ENCODE measurements around the gene KCNH1.

Gene KCNH1

DNA sequence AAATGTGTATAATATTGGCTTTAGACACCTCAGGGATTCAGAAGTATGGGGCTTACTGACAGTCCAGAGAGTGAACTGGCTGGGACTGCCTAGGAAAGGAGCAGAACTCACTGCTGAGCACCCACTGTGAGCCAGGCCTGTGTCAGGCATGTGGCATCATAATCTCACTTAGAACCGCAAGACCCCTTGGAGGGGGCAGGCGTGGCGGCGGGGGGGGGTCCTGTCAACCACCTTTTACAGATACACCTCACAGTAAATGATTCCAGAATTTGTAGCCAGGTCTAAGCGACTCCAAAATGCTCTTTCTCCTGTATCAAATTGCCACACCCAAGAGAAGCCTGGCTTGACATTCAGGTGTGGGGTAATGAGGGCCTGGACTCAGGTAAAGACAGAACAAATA, 235.5 kb downstream of the KCNH1 start:
- Histone ChIP-seq H3K36me3 (ENCODE audit: control insufficient read depth, insufficient read depth, low read length) (no peaks in the 10 kb centered on the region), H3K4me3 (replicated peaks; ENCODE audit: low read depth, low read length) (no peak overlapping the region), H3K27me3 (replicated peaks; ENCODE audit: control insufficient read depth, insufficient read depth, low read length) (no peaks in the 10 kb centered on the region; the same call in none of the 2 replicates)
- no peak for DNase-seq (ENCODE audit: extremely low read depth, insufficient read length)
- TF ChIP-seq, protein P1, sequence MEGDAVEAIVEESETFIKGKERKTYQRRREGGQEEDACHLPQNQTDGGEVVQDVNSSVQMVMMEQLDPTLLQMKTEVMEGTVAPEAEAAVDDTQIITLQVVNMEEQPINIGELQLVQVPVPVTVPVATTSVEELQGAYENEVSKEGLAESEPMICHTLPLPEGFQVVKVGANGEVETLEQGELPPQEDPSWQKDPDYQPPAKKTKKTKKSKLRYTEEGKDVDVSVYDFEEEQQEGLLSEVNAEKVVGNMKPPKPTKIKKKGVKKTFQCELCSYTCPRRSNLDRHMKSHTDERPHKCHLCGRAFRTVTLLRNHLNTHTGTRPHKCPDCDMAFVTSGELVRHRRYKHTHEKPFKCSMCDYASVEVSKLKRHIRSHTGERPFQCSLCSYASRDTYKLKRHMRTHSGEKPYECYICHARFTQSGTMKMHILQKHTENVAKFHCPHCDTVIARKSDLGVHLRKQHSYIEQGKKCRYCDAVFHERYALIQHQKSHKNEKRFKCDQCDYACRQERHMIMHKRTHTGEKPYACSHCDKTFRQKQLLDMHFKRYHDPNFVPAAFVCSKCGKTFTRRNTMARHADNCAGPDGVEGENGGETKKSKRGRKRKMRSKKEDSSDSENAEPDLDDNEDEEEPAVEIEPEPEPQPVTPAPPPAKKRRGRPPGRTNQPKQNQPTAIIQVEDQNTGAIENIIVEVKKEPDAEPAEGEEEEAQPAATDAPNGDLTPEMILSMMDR (IDR thresholded peaks at IDR 0.05; ENCODE audit: insufficient read depth, low read length, poor library complexity, severe bottlenecking): no peak

DNA sequence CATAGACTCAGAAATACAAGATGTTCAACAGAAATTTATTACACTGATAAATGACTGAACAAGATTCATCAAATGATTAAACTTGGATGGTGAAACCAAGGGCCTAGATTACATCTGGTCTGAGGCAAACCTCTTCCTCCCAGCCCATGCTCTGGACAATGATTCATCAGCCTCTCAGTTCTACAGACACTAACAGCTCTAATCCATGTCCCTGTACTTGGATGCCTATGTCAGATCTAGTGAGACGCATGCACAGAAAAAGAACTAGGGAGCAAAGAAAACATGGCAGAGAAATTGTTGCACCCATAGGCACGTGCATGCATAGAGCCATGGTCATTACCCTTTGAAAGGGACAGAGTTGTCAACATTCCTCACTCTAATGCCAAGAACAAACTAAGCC, 250.1 kb downstream of the KCNH1 start:
- H3K36me3 ChIP-seq (ENCODE audit: control insufficient read depth, insufficient read depth, low read length): no peaks in the 10 kb centered on the region
- TF ChIP-seq, protein P1 (IDR thresholded peaks at IDR 0.05; ENCODE audit: insufficient read depth, low read length, poor library complexity, severe bottlenecking): no peak
- no peak for DNase-seq (ENCODE audit: extremely low read depth, insufficient read length)
- no peak overlapping the region for H3K4me3 ChIP-seq (replicated peaks; ENCODE audit: low read depth, low read length)
- no peaks in the 10 kb centered on the region for H3K27me3 ChIP-seq (replicated peaks; ENCODE audit: control insufficient read depth, insufficient read depth, low read length)

DNA sequence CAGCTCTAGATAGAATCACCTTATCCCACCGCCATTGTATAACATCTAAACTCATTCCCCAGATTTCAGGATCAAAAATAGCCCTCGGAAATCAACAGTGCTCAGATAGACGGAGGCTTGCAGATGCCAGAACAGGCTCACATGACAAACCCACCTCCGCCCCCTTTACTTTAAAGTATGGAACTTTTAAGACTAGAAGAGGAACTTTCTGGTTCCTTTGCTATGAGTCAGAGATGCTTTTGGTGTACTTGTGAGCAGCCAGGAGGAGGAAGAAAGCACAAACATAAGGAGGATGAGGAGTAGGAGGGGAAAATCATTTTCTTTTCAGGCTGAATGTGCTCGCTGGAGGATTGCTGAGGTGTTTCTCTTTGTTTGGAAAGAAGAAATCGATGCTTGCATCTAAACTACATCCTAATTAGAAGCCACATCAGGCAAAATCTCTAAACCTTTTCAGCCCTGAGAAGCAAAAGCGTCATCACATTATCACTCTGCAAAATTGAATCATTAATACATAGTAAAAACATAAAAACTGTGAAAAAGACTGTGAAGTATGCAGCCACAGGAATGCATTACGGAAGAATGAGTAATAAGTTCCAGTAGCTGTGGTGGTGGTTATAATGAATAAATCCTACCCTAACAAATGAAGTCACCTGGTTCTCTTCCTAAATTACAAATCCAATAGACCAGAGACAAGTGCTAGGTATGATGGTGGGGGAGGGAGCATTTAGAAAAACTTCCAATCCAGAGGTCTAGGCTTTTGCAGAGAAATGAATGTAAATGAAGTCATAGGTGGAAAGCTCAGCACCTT, 251.3 kb downstream of the KCNH1 start:
- no peak for DNase-seq (ENCODE audit: extremely low read depth, insufficient read length)
- TF ChIP-seq, protein P1 (IDR thresholded peaks at IDR 0.05; ENCODE audit: insufficient read depth, low read length, poor library complexity, severe bottlenecking): no peak
- Histone ChIP-seq H3K27me3 (replicated peaks; ENCODE audit: control insufficient read depth, insufficient read depth, low read length) (no peaks in the 10 kb centered on the region), H3K36me3 (ENCODE audit: control insufficient read depth, insufficient read depth, low read length) (no peaks in the 10 kb centered on the region), H3K4me3 (replicated peaks; ENCODE audit: low read depth, low read length) (no peak overlapping the region)

DNA sequence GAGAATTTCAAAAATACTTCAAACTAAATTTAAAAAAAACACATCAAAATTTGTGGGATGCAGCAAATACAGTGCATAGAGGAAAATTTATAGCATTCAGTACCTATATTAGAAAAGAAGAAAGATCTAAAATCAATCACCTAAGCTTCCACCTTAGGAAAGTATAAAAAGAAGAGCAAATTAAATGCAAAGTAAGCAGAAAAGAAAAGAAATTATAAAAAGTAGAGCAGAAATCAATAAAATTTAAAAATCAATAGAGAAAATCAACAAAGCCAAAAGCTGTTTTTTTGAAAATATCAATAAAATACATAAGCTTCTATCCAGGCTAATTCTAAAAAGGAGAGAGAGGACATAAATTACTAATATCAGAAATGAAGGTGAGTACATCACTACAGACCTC, 255.4 kb downstream of the KCNH1 start:
- TF ChIP-seq, protein P1 (IDR thresholded peaks at IDR 0.05; ENCODE audit: insufficient read depth, low read length, poor library complexity, severe bottlenecking): no peak
- no peaks in the 10 kb centered on the region for H3K36me3 ChIP-seq (ENCODE audit: control insufficient read depth, insufficient read depth, low read length)
- DNase-seq (ENCODE audit: extremely low read depth, insufficient read length): no peak
- no peak overlapping the region for H3K4me3 ChIP-seq (replicated peaks; ENCODE audit: low read depth, low read length)
- H3K27me3 ChIP-seq (replicated peaks; ENCODE audit: control insufficient read depth, insufficient read depth, low read length): no peaks in the 10 kb centered on the region

DNA sequence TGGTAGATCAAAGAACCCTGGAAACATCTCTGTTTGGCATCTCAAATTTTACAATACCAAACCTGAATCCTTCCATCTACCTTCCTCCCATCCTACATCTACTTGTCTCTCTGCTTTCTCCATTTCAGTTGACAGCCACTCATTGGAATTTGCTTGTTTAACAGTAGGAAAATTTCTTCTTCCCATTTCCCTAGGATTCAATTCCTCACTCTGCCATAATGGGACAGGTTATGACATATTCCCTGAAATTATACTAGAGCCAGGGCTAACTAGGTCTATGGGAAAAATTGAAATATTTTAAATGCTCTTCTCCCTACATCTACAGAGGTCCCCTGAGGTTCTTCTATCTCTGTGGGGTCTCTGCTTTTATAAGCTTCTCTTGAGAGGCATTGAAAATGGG, 257.7 kb downstream of the KCNH1 start:
- TF ChIP-seq, protein P1 (IDR thresholded peaks at IDR 0.05; ENCODE audit: insufficient read depth, low read length, poor library complexity, severe bottlenecking): no peak
- DNase-seq (ENCODE audit: extremely low read depth, insufficient read length): no peak
- Histone ChIP-seq H3K4me3 (replicated peaks; ENCODE audit: low read depth, low read length) (no peak overlapping the region), H3K36me3 (ENCODE audit: control insufficient read depth, insufficient read depth, low read length) (no peaks in the 10 kb centered on the region), H3K27me3 (replicated peaks; ENCODE audit: control insufficient read depth, insufficient read depth, low read length) (no peaks in the 10 kb centered on the region)
